ENCODE measurements around the gene RDH14.

Gene RDH14

GRCh38 chr2:18519914-18520450 is 40.5 kb downstream of the RDH14 start:
- Histone ChIP-seq H3K4me1 (ENCODE audit: control insufficient read depth, low read depth, low read length) (peaks cover 4% of the 10 kb centered on the region), H3K36me3 (ENCODE audit: control insufficient read depth, low read depth, low read length) (no peaks in the 10 kb centered on the region), H3K9ac (ENCODE audit: low read length) (no peak overlapping the region), H3K4me3 (ENCODE audit: low read length) (no peak overlapping the region), H3K27ac (ENCODE audit: low read length) (no peak overlapping the region), H3K9me3 (ENCODE audit: control insufficient read depth, low read depth, low read length) (no peaks in the 10 kb centered on the region), H3K27me3 (ENCODE audit: control insufficient read depth, insufficient read depth, low read length) (no peaks in the 10 kb centered on the region)

GRCh38 chr2:18518116-18519111 is 42.0 kb downstream of the RDH14 start:
- Histone ChIP-seq H3K36me3 (ENCODE audit: control insufficient read depth, low read depth, low read length) (no peaks in the 10 kb centered on the region), H3K9ac (ENCODE audit: low read length) (no peak overlapping the region), H3K27ac (ENCODE audit: low read length) (no peak overlapping the region), H3K27me3 (ENCODE audit: control insufficient read depth, insufficient read depth, low read length) (no peaks in the 10 kb centered on the region), H3K9me3 (ENCODE audit: control insufficient read depth, low read depth, low read length) (no peaks in the 10 kb centered on the region), H3K4me3 (ENCODE audit: low read length) (no peak overlapping the region), H3K4me1 (ENCODE audit: control insufficient read depth, low read depth, low read length) (peaks cover 4% of the 10 kb centered on the region)

GRCh38 chr2:18517386-18517785 is 43.1 kb downstream of the RDH14 start:
- Histone ChIP-seq H3K36me3 (ENCODE audit: control insufficient read depth, low read depth, low read length) (no peaks in the 10 kb centered on the region), H3K4me1 (ENCODE audit: control insufficient read depth, low read depth, low read length) (peaks cover 4% of the 10 kb centered on the region), H3K9ac (ENCODE audit: low read length) (no peak overlapping the region), H3K4me3 (ENCODE audit: low read length) (no peak overlapping the region), H3K27me3 (ENCODE audit: control insufficient read depth, insufficient read depth, low read length) (no peaks in the 10 kb centered on the region), H3K9me3 (ENCODE audit: control insufficient read depth, low read depth, low read length) (no peaks in the 10 kb centered on the region), H3K27ac (ENCODE audit: low read length) (no peak overlapping the region)

- no peaks in the 10 kb centered on the region for H3K27me3 ChIP-seq (ENCODE audit: control insufficient read depth, insufficient read depth, low read length)
- no peak overlapping the region for H3K9ac ChIP-seq (ENCODE audit: low read length)
- peaks cover 4% of the 10 kb centered on the region for H3K4me1 ChIP-seq (ENCODE audit: control insufficient read depth, low read depth, low read length)
- no peak overlapping the region for H3K4me3 ChIP-seq (ENCODE audit: low read length)
- H3K27ac ChIP-seq (ENCODE audit: low read length) = no peak overlapping the region
- no peaks in the 10 kb centered on the region for H3K9me3 ChIP-seq (ENCODE audit: control insufficient read depth, low read depth, low read length)
- no peaks in the 10 kb centered on the region for H3K36me3 ChIP-seq (ENCODE audit: control insufficient read depth, low read depth, low read length)
Observed at GRCh38 chr2:18516112-18516511, 44.3 kb downstream of the RDH14 start.

GRCh38 chr2:18514526-18515461 is 45.7 kb downstream of the RDH14 start:
- Histone ChIP-seq H3K36me3 (ENCODE audit: control insufficient read depth, low read depth, low read length) (no peaks in the 10 kb centered on the region), H3K9ac (ENCODE audit: low read length) (no peak overlapping the region), H3K4me3 (ENCODE audit: low read length) (no peak overlapping the region), H3K9me3 (ENCODE audit: control insufficient read depth, low read depth, low read length) (no peaks in the 10 kb centered on the region), H3K27ac (ENCODE audit: low read length) (no peak overlapping the region), H3K4me1 (ENCODE audit: control insufficient read depth, low read depth, low read length) (no peaks in the 10 kb centered on the region), H3K27me3 (ENCODE audit: control insufficient read depth, insufficient read depth, low read length) (no peaks in the 10 kb centered on the region)

- no peaks in the 10 kb centered on the region for H3K36me3 ChIP-seq (ENCODE audit: control insufficient read depth, low read depth, low read length)
- H3K27ac ChIP-seq (ENCODE audit: low read length) = no peak overlapping the region
- no peaks in the 10 kb centered on the region for H3K4me1 ChIP-seq (ENCODE audit: control insufficient read depth, low read depth, low read length)
- H3K4me3 ChIP-seq (ENCODE audit: low read length) = no peak overlapping the region
- no peaks in the 10 kb centered on the region for H3K27me3 ChIP-seq (ENCODE audit: control insufficient read depth, insufficient read depth, low read length)
- no peak overlapping the region for H3K9ac ChIP-seq (ENCODE audit: low read length)
- no peaks in the 10 kb centered on the region for H3K9me3 ChIP-seq (ENCODE audit: control insufficient read depth, low read depth, low read length)
Observed at GRCh38 chr2:18510775-18511174, 49.7 kb downstream of the RDH14 start.

GRCh38 chr2:18506883-18507509 is 53.5 kb downstream of the RDH14 start:
- Histone ChIP-seq H3K27ac (ENCODE audit: low read length) (no peak overlapping the region), H3K9ac (ENCODE audit: low read length) (no peak overlapping the region), H3K36me3 (ENCODE audit: control insufficient read depth, low read depth, low read length) (no peaks in the 10 kb centered on the region), H3K4me1 (ENCODE audit: control insufficient read depth, low read depth, low read length) (no peaks in the 10 kb centered on the region), H3K27me3 (ENCODE audit: control insufficient read depth, insufficient read depth, low read length) (no peaks in the 10 kb centered on the region), H3K4me3 (ENCODE audit: low read length) (no peak overlapping the region), H3K9me3 (ENCODE audit: control insufficient read depth, low read depth, low read length) (no peaks in the 10 kb centered on the region)

GRCh38 chr2:18505703-18506341 is 54.6 kb downstream of the RDH14 start:
- Histone ChIP-seq H3K4me3 (ENCODE audit: low read length) (no peak overlapping the region), H3K4me1 (ENCODE audit: control insufficient read depth, low read depth, low read length) (no peaks in the 10 kb centered on the region), H3K9me3 (ENCODE audit: control insufficient read depth, low read depth, low read length) (no peaks in the 10 kb centered on the region), H3K36me3 (ENCODE audit: control insufficient read depth, low read depth, low read length) (no peaks in the 10 kb centered on the region), H3K27ac (ENCODE audit: low read length) (no peak overlapping the region), H3K9ac (ENCODE audit: low read length) (no peak overlapping the region), H3K27me3 (ENCODE audit: control insufficient read depth, insufficient read depth, low read length) (no peaks in the 10 kb centered on the region)
